Activated T-cell treated with anti-CD3 and anti-CD28 coated beads for 24 hours (primary cell): Measurements from ENCODE around the gene CNST.
"Not testable (repeated sequence)": the region's sequence is repeated elsewhere in the genome, so short reads cannot be mapped to it uniquely, and the experiment has no call there.

Source experiments
- DNase-seq: peaks from one replicate; pipeline ENCODE4 v3.0.0-alpha.2; 2020; ENCODE audit warnings: low read depth

CNST gene

DNA sequence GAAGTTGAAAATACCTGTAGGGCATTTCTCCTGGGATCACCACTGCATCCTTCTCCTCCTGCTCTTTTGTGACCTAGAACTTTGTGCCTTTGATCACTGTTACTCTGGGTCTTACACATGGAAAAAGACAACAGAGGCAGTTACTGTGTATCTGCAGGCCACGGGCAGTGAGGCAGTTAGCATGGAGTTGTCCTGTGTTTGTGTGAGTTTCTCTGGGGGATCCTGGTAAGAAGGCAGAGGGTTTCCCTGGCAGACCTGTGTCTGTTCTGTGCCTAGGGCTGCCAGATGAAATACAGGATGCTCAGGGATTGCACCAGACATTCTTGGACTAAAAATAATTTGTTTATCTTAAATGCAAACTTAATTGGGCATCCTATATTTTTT is 113.5 kb downstream of the CNST start:
- no peak for DNase-seq

- no peak for DNase-seq
Measured at GRCh38 chr1:246680190-246680589, 113.9 kb downstream of the CNST start.

DNA sequence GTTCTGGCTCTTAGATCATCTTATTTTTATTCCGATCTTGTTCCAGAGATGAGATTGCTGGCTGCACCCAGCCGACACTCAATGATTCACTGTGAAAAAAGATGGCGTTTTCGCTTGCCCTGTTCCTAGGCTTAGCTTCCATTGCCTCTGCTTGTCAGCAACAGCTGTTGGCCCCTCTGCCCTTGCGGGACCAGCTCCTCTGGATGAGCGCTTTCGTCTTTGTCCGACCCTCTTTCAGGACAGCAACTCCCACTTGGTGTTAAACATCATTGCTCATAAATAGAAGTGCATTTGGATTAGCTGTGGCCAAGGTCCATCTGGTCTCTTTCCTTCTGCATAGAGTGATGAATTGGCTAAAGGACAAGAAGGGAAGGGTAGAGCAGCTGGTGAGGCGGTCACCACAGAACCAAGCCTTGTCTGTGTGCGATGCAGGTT is 114.5 kb downstream of the CNST start:
- no peak for DNase-seq

DNA sequence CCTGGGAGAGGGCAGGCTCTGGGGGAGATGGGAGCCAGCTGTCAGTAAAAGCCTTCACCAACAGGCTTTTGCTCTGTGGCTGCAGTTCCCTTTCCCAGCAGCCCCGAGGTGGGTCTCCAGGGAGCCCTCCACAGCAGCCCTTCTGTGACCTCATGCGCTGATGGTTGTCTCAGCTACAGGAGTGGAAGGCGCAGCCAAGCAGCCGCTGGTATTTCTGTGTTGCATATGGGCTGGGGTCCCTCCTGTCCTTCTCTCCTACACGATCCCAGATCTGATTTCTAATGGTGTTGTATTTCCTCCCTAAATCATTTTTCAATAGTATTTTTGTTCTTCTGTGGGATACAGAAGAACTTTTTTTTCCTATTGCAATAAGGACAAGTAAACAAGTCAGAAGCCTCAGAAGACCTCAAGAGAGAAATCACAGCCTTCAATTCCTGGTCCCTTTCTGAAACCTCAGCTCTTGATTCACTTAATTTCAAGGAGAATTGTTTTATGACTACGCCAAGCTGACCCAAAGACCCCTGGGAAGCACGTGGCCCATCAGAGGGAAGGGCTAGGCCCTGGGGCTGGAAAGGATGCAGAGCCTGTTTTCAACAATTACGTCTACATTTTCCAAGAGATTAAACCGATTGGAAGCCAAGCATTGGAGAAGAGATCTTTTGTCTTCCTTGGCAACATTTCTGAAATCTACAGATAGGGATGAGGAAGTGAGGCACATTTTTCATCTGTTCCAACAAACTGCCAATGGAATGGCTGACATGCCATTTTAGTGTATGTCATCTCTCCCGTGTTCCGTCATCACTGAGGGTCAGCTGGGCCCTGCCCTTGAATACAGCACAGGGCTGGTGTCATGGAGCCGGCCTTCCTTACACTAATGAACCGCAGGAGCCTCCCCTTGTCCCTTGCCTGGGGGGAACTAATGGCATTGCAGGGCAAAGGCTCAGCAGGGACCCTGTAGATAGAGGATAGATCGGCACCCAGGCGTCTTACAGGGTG is 115.9 kb downstream of the CNST start:
- DNase-seq, result no peak

GRCh38 chr1:246683521-246683920 is 117.3 kb downstream of the CNST start:
- no peak for DNase-seq

DNA sequence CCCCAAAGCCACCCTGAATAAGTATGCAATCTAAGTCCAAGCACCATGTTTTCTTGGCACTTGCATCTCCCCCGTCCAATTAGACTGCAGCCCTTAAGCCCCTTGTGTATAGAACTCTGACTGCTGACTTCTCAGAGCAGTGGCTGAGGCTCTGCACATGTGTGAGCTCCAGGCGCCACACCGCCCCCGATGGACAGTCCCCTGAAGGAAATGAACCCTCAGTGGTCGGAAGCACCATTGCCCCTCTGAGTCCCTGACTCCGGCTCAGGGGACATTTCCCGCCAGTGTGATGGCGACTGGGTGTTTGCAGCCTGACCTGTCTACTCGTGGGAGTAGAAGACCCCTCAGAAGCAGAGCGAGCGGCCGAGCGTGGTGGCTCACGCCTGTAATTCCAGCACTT is 120.7 kb downstream of the CNST start:
- DNase-seq, result no peak

- DNase-seq, result peak; percentile 31
Measured at GRCh38 chr1:246689409-246690008, 123.3 kb downstream of the CNST start.

DNA sequence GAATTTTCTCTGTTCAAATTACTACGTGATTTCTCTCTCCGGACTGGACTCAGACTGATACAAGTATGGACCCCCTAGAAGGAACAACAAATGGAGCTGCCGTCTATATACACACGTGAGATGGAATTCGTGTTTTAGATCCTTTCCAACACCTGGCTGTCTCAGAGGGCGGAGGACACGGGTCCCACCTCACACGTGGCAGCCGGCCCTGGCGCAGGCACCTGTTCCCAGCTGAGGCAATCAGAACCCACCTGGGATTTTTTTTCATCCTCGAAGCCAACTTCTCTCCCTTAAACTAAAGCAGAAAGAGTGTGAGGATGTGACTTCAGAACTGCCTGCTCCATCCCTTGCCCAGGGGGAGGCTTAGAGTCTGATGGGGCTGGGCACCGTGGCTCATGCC is 123.8 kb downstream of the CNST start:
- DNase-seq, result no peak

GRCh38 chr1:246691622-246692495 is 125.6 kb downstream of the CNST start:
- no peak for DNase-seq

- not testable (repeated sequence) for DNase-seq
Measured at GRCh38 chr1:246694213-246694895, 128.1 kb downstream of the CNST start.

GRCh38 chr1:246695136-246695535 is 128.9 kb downstream of the CNST start:
- no peak for DNase-seq

DNA sequence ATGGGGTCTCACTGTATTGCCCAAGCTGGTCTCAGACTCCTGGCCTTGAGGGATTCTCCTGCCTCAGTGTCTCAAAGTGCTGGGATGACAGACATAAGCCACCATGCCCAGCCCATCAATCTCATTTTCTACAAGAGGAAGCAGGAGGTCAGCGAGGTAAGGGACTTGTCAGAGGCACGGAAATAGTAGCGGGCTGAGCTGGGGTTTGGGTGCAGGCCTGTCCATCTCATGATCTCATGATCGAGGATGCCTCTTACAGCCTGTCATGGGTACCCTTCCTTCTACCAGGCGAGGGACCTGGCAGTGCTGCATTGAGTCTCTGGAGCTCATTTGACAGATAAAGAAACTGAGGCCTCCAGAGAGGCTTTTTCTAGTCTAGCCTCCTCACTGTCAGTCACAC is 129.4 kb downstream of the CNST start:
- no peak for DNase-seq

GRCh38 chr1:246698466-246699094 is 132.3 kb downstream of the CNST start:
- no peak for DNase-seq

DNA sequence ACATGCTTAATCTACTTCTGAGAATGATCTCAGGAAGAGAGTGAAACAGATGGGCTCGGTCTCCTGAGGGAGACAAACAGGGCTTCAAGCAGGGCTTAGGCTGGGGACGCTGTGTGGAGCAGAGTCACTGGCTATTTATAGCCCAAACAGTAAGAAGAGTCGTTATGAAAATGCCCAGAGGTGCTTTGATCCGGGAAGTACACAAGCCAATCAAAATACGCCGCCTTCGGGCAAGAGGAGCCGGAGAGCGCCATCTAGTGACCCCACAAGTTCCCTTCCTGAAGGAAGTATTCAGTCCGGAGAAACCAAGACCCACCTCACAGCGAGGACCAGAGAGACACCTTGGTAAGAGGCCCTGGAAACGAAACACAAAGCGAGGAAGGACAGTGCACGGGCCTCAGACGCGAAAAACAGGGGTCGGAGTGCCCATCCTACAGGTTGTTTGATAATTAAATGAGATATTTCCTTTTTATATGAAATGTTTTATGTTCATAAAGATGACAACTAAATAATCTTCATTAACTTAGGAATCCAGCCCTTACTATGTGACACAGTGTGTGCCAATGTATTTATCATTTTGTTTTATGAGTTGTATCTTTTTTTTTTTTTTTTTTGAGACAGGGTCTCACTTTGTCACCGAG is 133.0 kb downstream of the CNST start:
- DNase-seq, result peak; percentile 73

DNA sequence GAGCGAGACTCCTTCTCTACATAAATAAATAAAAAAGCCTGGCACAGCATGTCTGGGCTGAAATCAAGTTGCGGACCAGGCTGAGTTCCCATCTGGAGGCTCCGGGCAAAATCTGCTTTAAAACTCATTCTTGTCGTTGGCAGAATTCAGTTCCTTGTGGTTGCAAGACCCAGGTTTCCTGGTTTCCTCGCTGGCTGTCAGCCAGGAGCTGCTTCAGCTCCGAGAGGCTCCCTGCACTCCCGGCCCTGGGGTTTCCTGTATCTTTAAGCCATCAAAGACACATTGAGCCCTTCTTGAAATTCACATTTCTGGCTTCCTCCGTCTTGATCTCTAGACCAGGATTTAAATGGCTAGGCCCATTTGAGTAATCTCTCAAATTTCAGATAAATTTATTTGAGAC is 137.3 kb downstream of the CNST start:
- DNase-seq, result no peak

GRCh38 chr1:246705368-246705767 is 139.1 kb downstream of the CNST start:
- no peak for DNase-seq

- no peak for DNase-seq
Measured at GRCh38 chr1:246708166-246708565, 141.9 kb downstream of the CNST start.

- DNase-seq, result no peak
Measured at GRCh38 chr1:246709196-246709595, 142.9 kb downstream of the CNST start.

DNA sequence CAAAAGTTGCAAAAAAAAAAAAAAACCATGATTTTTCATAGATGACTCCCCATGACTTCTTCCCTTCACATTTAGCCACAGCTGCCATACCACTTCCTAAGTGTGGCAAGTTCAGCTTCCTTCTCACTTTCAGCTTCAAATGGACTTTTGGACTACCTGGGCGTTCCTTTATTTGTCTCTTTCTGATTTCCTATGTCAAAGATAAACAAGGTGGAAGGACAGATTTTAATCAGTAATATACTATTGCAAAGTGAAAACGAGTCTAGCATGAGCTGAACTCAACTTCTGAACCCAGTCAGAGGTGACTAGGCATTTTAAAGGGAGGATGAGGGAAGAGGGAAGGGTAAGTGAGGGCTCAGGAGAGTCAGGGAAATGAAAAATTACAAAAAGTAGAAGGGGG is 143.6 kb downstream of the CNST start:
- no peak for DNase-seq

DNA sequence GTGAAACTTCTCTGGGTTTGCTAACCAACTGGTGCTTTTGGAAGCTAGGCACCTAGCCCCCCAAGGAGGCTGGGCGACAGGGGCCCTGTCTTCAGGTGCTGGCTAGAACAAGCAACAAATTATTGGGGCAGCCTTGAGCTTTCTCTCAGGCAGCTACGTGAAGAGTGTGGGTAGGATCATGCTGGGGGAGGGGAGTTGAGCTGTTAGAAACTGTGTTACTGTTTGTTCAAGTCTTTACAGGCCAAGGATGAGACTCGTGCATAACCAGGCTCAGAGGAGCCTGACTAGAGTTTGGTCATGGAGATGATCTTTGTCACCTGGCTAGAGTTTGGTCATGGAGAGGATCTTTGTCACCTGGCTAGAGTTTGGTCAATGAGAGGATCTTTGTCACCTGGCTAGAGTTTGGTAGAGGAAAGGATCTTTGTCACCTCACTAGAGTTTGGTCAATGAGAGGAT is 145.3 kb downstream of the CNST start:
- no peak for DNase-seq

DNA sequence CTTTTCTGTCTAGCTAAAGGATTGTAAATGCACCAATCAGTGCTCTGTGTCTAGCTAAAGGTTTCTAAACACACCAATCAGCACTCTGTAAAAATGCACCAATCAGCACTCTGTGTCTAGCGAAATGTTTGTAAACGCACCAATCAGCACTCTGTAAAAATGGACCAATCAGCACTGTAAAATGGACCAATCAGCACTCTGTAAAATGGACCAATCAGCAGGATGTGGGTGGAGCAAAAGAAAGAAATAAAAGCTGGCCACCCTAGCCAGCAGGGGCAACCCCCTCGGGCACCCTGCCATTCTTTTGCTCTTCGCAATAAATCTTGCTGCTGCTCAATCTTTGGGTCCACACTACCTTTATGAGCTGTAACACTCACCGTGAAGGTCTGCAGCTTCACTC is 146.2 kb downstream of the CNST start:
- DNase-seq, result not testable (repeated sequence)
